GM19193 (cell line): ENCODE data around the gene BNIP5.

Source experiments
- POLR2A ChIP-seq: IDR thresholded peaks from 4 replicates; pipeline ENCODE4 v1.6.1; 2011; ENCODE audit not compliant: insufficient read depth, insufficient read length; ENCODE audit errors: extremely low read depth

Gene BNIP5

GRCh38 chr6:36319821-36320220 lies 16.9 kb downstream of the BNIP5 start:
- no peak for TF ChIP-seq POLR2A

DNA sequence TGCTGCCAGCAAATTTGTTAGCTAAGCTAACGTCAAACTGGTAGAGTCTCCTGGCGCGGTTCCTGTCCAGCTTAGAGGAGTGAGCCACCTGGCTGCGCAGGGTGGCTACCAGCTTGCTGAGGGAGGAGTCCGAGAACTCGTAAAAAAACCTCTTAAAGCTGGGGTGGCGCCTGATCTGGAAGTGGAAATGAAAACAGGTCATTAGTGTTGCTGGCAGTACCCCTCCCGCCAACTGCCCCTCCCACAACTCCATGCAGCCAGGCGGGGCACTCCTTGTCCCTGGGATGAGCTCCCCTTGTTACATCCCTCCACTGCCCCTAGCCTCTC lies 17.3 kb downstream of the BNIP5 start:
- no peak for TF ChIP-seq POLR2A

DNA sequence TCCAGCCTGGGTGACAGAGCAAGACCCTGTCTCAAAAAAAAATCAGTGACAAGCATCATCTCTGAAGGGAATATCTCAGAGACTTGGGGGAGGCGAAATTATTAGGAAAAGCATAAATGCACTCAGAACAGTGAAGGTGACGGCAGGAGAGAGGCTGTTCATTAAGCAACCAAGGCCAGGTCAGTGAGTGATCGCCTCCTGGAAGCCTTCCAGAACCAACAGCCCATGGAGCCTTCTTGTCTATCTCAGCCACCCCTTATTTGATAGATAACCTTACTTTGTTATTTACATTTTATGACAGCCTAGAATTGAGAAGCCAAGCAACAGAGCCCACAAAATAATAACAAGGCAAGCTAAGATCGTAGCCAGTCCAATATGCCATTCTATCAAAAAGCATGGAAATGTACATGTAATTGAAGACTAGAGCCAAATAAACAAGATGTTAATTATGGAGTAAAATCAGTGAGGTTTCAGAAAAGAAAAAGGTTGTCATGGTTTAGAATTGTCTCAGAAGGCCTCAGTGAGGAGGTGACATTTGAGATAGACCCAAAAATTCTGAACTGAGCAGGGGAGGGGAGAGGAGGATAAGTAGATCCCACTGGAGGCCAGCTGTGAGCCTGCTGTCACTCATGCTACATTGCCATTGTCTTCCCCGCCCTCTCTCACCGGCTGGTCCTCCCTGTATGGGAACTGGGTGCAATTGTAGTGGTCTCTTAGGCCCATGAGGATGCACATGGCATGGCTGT lies 17.8 kb downstream of the BNIP5 start:
- TF ChIP-seq POLR2A, result no peak

GRCh38 chr6:36317623-36318022 lies 19.1 kb downstream of the BNIP5 start:
- no peak for TF ChIP-seq POLR2A

DNA sequence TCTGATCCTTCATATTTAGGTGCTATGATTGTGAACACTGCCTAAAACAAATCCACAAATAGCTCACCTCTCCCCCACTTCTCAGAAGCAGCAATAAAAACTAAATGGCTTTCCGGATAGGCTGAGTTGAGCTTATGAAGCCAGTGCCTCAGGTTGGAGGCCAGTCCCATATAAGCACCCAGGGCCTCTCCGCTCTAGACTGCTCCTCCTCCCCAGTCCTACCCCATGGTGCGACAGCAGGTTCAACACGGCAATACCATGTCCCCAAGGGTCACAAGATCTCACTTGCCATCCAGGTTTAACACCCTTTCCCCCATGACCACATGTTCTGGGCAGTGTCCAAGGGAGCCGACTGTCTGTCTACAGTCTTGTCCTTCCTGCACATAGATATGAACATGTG lies 20.8 kb downstream of the BNIP5 start:
- TF ChIP-seq POLR2A, result no peak

DNA sequence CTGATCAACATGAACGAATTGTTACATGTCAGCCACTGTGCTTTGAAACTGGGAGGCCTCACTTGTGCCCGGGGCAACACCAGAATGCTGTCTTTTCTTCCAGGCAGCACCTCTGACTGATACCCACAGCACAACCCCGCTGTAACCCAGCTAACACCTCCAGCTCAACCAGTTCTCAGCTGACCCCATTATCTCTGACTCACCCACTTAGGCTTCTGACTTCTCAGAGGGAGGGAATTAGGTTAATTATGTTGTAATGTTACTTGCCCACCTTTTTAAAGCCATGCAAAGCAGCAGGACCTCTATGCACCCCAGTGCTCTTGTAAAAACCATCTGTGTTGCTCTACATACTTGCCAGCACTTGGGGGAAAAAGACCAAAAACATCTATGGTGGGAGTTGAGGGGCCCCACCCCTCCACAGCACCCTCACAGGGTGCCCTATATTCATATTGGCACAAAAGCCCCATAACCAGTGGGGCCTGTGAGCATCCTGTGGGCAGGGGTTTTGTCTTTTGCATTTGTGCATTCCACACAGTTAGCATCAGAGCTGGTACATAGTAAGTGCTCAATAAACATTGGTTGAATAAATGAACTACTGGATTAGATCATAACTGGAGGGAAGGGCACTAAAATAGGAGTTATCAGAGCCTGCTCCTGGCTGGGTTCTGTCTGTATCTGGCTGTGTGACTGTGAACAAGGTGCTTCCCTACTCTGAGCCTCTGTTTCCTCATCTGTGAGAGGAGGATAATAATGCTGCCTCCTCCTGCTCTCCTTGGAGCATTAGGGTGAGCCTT lies 22.3 kb downstream of the BNIP5 start:
- no peak for TF ChIP-seq POLR2A

- no peak for TF ChIP-seq POLR2A
Observed at GRCh38 chr6:36313649-36313936, 23.1 kb downstream of the BNIP5 start.

GRCh38 chr6:36312854-36313648 lies 23.6 kb downstream of the BNIP5 start:
- TF ChIP-seq POLR2A, result no peak

DNA sequence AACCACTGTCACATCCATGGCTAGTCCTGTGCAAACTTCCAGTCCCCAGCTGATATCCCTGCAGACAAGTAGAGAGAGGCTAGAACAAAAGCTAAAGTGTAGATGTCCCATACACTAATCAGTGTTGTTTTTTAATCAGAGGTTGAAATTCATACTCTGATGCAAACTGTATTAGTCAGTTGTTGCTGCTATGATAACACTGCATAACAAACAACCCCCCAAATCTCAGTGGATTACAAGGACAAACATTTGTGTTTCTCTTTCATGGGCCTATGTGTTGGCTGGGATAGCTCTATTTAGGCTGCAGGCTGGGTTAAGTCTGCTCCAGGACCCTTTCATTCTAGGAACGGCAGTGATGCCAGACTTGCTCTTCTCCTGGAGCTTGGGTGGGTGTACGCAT lies 26.8 kb downstream of the BNIP5 start:
- no peak for TF ChIP-seq POLR2A

- TF ChIP-seq POLR2A, result no peak
Observed at GRCh38 chr6:36309203-36309602, 27.5 kb downstream of the BNIP5 start.

DNA sequence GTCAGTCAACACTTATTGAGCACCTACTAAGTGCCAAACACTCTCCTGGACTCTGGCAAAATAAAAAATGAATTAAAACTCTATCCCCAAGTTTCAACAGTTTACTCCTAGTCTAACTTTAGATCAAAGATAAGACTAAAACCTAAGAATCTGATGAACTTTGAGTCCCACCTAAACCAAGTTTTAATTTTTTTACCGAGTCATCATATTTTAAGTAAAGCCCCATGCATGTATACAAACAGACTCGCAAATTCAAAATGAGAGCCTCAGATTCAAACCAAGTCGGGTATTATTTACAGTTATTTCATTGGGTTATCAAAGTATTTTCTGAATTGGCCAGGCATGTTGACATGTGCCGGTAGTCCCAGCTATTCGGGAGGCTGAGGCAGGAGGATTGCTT lies 28.2 kb downstream of the BNIP5 start:
- TF ChIP-seq POLR2A, result no peak

DNA sequence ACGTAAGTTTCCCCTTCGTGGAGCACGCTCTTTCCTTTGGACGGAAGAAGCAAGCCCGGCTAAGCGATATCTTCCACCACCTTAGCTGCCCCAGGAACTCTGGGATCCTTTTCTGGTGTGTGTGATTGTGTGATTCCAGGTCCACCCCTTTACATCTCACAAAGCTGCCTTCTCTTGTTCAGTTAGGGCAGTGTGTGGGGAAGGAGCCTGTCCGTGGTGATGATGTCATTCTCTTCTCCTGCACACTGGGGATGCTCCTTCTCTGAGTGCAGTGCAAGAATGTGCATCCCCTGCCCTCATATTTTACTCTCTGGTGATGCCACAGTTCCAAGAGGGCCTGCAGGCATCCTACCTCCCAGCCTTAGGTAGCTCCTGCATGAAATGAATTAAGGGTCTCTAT lies 30.3 kb downstream of the BNIP5 start:
- TF ChIP-seq POLR2A, result no peak

- TF ChIP-seq POLR2A, result no peak
Observed at GRCh38 chr6:36305885-36306284, 30.8 kb downstream of the BNIP5 start.

- no peak for TF ChIP-seq POLR2A
Observed at GRCh38 chr6:36302227-36302976, 34.3 kb downstream of the BNIP5 start.

DNA sequence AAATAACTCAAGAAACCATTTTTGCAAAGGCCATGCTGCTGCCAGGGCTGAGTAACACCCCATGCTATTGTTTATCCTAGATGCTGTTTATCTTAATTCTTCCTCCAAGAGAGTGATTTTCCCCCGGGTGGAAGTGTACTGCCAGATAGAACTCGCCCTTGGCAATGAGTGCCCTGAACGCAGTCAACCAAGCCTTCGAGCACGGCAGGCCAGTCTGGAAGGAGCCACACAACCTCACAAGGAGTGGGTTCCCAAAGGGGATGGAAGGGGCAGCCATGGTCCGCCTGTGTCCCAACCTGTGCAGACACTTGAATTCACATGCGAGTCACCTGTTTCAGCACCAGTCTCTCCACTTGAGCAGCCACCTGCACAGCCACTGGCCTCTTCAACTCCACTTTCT lies 34.9 kb downstream of the BNIP5 start:
- TF ChIP-seq POLR2A, result no peak

- TF ChIP-seq POLR2A, result no peak
Observed at GRCh38 chr6:36301085-36301658, 35.5 kb downstream of the BNIP5 start.

GRCh38 chr6:36298027-36298426 lies 38.7 kb downstream of the BNIP5 start:
- no peak for TF ChIP-seq POLR2A
